Activated CD8-positive, alpha-beta memory T cell treated with anti-CD3 and anti-CD28 coated beads, Interleukin-2, amount 50 U/mL, for 48 hours (primary cell): Measurements from ENCODE around the gene WDR5.
A peak's percentile ranks its signal among the peaks of the same experiment; 100 is the strongest.

Experiments used
- DNase-seq: peaks from one replicate; pipeline ENCODE4 v3.0.0-alpha.2; 2020

WDR5 gene

GRCh38 chr9:134132208-134132870 is 3.5 kb upstream of the WDR5 start:
- DNase-seq: no peak

GRCh38 chr9:134134949-134135342 is 936 bp upstream of the WDR5 start:
- no peak for DNase-seq

- peak; percentile 64 for DNase-seq
These were observed 475 bp downstream of the WDR5 start for GRCh38 chr9:134136118-134136995.

- DNase-seq: no peak
These were observed 1.1 kb downstream of the WDR5 start for GRCh38 chr9:134136996-134137299.

GRCh38 chr9:134138292-134138691 is 2.4 kb downstream of the WDR5 start:
- no peak for DNase-seq

- DNase-seq: no peak
These were observed 3.2 kb downstream of the WDR5 start for GRCh38 chr9:134139081-134139480.

- DNase-seq: no peak
These were observed 6.0 kb downstream of the WDR5 start for GRCh38 chr9:134141906-134142305.

- no peak for DNase-seq
These were observed 8.9 kb downstream of the WDR5 start for GRCh38 chr9:134144801-134145200.

GRCh38 chr9:134145262-134145661 is 9.4 kb downstream of the WDR5 start:
- no peak for DNase-seq

- no peak for DNase-seq
These were observed 11.1 kb downstream of the WDR5 start for GRCh38 chr9:134146774-134147493.

GRCh38 chr9:134149380-134149779 is 13.5 kb downstream of the WDR5 start:
- no peak for DNase-seq

GRCh38 chr9:134150557-134151214 is 14.8 kb downstream of the WDR5 start:
- no peak for DNase-seq

- no peak for DNase-seq
These were observed 16.2 kb downstream of the WDR5 start for GRCh38 chr9:134152022-134152448.

- no peak for DNase-seq
These were observed 16.6 kb downstream of the WDR5 start for GRCh38 chr9:134152488-134152887.

GRCh38 chr9:134153450-134153849 is 17.6 kb downstream of the WDR5 start:
- DNase-seq: no peak

- no peak for DNase-seq
These were observed 18.4 kb downstream of the WDR5 start for GRCh38 chr9:134154262-134154701.

- no peak for DNase-seq
These were observed 20.0 kb downstream of the WDR5 start for GRCh38 chr9:134155812-134156377.

- no peak for DNase-seq
These were observed 20.9 kb downstream of the WDR5 start for GRCh38 chr9:134156564-134157377.

GRCh38 chr9:134157378-134157885 is 21.6 kb downstream of the WDR5 start:
- no peak for DNase-seq

GRCh38 chr9:134158242-134158641 is 22.4 kb downstream of the WDR5 start:
- DNase-seq: no peak

GRCh38 chr9:134158753-134159392 is 23.0 kb downstream of the WDR5 start:
- no peak for DNase-seq
